Adipose tissue (tissue), 3 donors: ENCODE results near the gene ACAD10. TPM values are rescaled to one million over a fixed set of nuclear protein-coding genes. Genes with fewer than 3 reads are reported as not detected.

Source experiments
- H3K27ac ChIP-seq: one replicate; pipeline ENCODE4 v1.5.1; 2013; ENCODE audit warnings: low read depth, low read length
- WGBS, 3 donors: extraction: QIAGEN DNeasy Blood & Tissue Kit; methylation state at CpG; one replicate each; pipeline ENCODE4 v1.1.7; 2013; 5-methylcytosine and 5-hydroxymethylcytosine counted together
- polyA plus RNA-seq, 3 donors: library from polyadenylated mRNA; stranded (reverse); fragments of 200-250 nt; gene quantifications; one replicate each; pipeline ENCODE4 v1.2.3, GENCODE V29; 2013
- donor health status: healthy with polysubstance abuse.
- donor health status: Bipolar disorder and iron deficiency.
- donor health status: healthy.

ACAD10 gene
- polyA plus RNA-seq, 3 donors, result 10.6 to 15.1 (median 10.6) TPM

DNA sequence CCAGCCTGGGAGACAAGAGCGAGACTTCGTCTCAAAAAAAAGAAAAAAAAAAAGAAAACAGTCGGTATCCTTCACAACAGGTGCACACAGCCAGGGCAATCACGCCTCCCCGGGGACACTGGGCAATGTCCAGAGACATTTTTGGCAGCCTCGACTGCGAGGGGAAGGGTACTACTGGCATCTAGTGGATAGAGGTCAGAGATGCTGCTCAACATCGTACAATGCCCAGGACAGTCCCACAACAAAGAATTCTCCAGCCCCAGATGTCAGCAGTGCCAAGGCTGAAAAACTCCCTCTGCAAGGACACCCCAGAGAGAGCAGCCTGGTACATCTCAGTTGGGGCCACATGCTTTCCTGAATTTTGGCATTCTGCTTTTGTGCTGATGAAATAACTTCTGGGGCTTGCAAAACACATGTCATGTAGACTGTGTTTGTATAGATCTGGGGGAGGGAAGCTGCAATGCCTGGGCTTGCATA, 102.4 kb downstream of the ACAD10 start:
- no peak overlapping the region for H3K27ac ChIP-seq
- 20 to 56% (median 52%) methylated on average over 8 of the region's 8 CpGs for WGBS, 3 donors

- 78 to 89% (median 82%) methylated on average over 11 of the region's 11 CpGs for WGBS, 3 donors
- H3K27ac ChIP-seq, result no peak overlapping the region
These were observed 103.9 kb downstream of the ACAD10 start for GRCh38 chr12:111789779-111790178.

- WGBS, 3 donors, result 66 to 84% (median 77%) methylated on average over 8 of the region's 8 CpGs
- H3K27ac ChIP-seq, result no peak overlapping the region
These were observed 105.7 kb downstream of the ACAD10 start for GRCh38 chr12:111791507-111791906.

GRCh38 chr12:111792155-111792855, 106.5 kb downstream of the ACAD10 start:
- 77 to 88% (median 84%) methylated on average over 27 of the region's 27 CpGs for WGBS, 3 donors
- no peak overlapping the region for H3K27ac ChIP-seq

GRCh38 chr12:111792856-111793235, 107.0 kb downstream of the ACAD10 start:
- no peak overlapping the region for H3K27ac ChIP-seq
- 81 to 94% (median 86%) methylated on average over 3 of the region's 3 CpGs for whole genome bisulfite sequencing, 3 donors

DNA sequence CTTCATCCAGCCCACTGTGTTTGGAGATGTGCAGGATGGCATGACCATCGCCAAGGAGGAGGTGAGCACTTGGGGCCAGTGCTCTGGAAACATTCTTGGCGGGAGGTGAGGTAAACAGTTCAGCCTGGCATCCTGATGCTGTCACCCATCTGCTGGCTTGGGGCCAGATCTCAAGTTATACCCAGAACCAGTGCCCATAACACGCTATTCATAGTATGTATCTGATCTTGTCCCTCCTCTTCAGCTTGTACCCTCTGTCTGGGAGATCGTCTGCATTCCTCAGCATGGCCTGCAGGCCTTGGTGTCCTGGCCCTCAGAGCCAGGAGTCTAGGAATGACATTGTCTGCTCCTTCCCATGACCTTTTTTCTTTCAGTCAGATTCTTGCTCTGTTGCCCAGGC, 112.3 kb downstream of the ACAD10 start:
- WGBS, 3 donors, result 84 to 89% (median 88%) methylated on average over 4 of the region's 4 CpGs
- H3K27ac ChIP-seq, result no peak overlapping the region

DNA sequence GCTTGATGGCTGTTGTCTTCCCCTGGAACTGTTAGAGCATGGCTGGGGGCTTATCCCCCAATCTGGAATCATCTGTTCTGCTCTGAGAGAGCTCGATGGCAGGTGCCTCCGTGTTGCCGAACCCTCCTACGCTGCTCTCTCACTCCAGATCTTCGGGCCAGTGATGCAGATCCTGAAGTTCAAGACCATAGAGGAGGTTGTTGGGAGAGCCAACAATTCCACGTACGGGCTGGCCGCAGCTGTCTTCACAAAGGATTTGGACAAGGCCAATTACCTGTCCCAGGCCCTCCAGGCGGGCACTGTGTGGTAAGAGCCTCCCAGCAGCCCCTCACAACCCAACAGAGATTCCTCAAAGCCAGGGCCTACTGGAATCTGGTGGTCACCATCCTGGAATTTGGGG, 113.9 kb downstream of the ACAD10 start:
- H3K27ac ChIP-seq, result no peak overlapping the region
- WGBS, 3 donors, result 95 to 97% (median 96%) methylated on average over 9 of the region's 9 CpGs

GRCh38 chr12:111803038-111803626, 117.3 kb downstream of the ACAD10 start:
- 91 to 96% (median 93%) methylated on average over 6 of the region's 6 CpGs for WGBS, 3 donors

GRCh38 chr12:111803851-111804250, 118.0 kb downstream of the ACAD10 start:
- H3K27ac ChIP-seq, result no peak overlapping the region
- 96 to 99% (median 97%) methylated on average over 8 of the region's 8 CpGs for WGBS, 3 donors

More at GRCh38 chr12:111803038-111803626, 117.3 kb downstream of the ACAD10 start:
- H3K27ac ChIP-seq, result no peak overlapping the region

GRCh38 chr12:111806304-111806703, 120.5 kb downstream of the ACAD10 start:
- WGBS, 3 donors, result 90 to 92% (median 90%) methylated on average over 4 of the region's 4 CpGs
- H3K27ac ChIP-seq, result no peak overlapping the region

Other genes starting within 250 kb of the ACAD10 start
- 10 to 100 TPM; 10.6 to 24.7 (median 19.9) TPM for gene ATXN2, start 86.7 kb upstream of the ACAD10 start, polyA plus RNA-seq
- 1 to 10 TPM; 4.5 to 7.9 (median 7.4) TPM for gene BRAP, start 97 bp upstream of the ACAD10 start, polyA plus RNA-seq
- 100 to 1,000 TPM in 2 of 3 donors, 10 to 100 TPM in 1; 69.4 to 600 (median 203) TPM for gene ALDH2, start 80.9 kb downstream of the ACAD10 start, polyA plus RNA-seq
- gene MAPKAPK5, start 156.2 kb downstream of the ACAD10 start, polyA plus RNA-seq, result 10 to 100 TPM; 10.9 to 23.9 (median 15.5) TPM